Liver (tissue), 9 donors: Measurements from ENCODE around the gene ST6GALNAC3. TPM values are rescaled to one million over a fixed set of nuclear protein-coding genes. Genes with fewer than 3 reads are reported as not detected.

ENCODE experiments used
- DNase-seq: peaks from one replicate; pipeline ENCODE4 v3.0.0-alpha.2; 2017; ENCODE audit warnings: low spot score
- H3K27ac ChIP-seq, 2 donors: one replicate each; pipeline ENCODE4 v1.7.0; 2013; ENCODE audit warnings: inconsistent platforms in 2 of 2, low read length in 2 of 2, control low read depth in 1 of 2, low read depth in 1 of 2, mild to moderate bottlenecking in 1 of 2
- H3K27me3 ChIP-seq, 4 donors: one replicate each; pipeline versions ENCODE4 v1.6.1 to v1.7.0; 2013; ENCODE audit warnings: low read length in 3 of 4, inconsistent platforms in 1 of 4, mild to moderate bottlenecking in 1 of 4, moderate library complexity in 1 of 4; ENCODE audit not compliant: control insufficient read depth in 4 of 4, insufficient read depth in 4 of 4
- H3K36me3 ChIP-seq, 4 donors: one replicate each; pipeline versions ENCODE4 v1.6.1 to v1.7.0; 2013; ENCODE audit warnings: low read length in 3 of 4, mild to moderate bottlenecking in 3 of 4, low read depth in 1 of 4, moderate library complexity in 1 of 4; ENCODE audit not compliant: control insufficient read depth in 4 of 4, insufficient read depth in 3 of 4
- H3K4me1 ChIP-seq, 4 donors: one replicate each; pipeline versions ENCODE4 v1.6.1 to v1.7.0; 2013; ENCODE audit warnings: low read length in 3 of 4, mild to moderate bottlenecking in 3 of 4, moderate library complexity in 1 of 4; ENCODE audit not compliant: control insufficient read depth in 4 of 4, insufficient read depth in 4 of 4
- H3K4me3 ChIP-seq, 3 donors: one replicate each; pipeline versions ENCODE4 v1.6.1 to v1.7.0; 2013; ENCODE audit warnings: low read length in 3 of 3, control low read depth in 1 of 3, low read depth in 1 of 3, mild to moderate bottlenecking in 1 of 3
- H3K9ac ChIP-seq, 2 donors: one replicate each; pipeline ENCODE4 v1.7.0; 2013; ENCODE audit warnings: low read length in 2 of 2, mild to moderate bottlenecking in 2 of 2, moderate library complexity in 2 of 2, control low read depth in 1 of 2, low read depth in 1 of 2
- H3K9me3 ChIP-seq, 4 donors: one replicate each; pipeline versions ENCODE4 v1.6.1 to v1.7.0; 2013; ENCODE audit warnings: low read length in 3 of 4; ENCODE audit not compliant: control insufficient read depth in 4 of 4
- EGR1 ChIP-seq, 2 donors: IDR thresholded peaks; 2 replicates each; pipeline ENCODE4 v1.6.1; 2016 to 2018; ENCODE audit warnings: antibody characterized with exemption in 2 of 2, low read depth in 2 of 2
- FOXA1 ChIP-seq: IDR thresholded peaks from 2 replicates; pipeline ENCODE4 v1.6.1; 2016; ENCODE audit warnings: antibody characterized with exemption
- FOXA2 ChIP-seq: IDR thresholded peaks from 2 replicates; pipeline ENCODE4 v1.6.1; 2016; ENCODE audit warnings: antibody characterized with exemption
- HNF4A ChIP-seq, 2 donors: conservative IDR thresholded peaks; 2 replicates each; pipeline ENCODE4 v1.6.1; 2016; ENCODE audit warnings: antibody characterized with exemption in 2 of 2, mild to moderate bottlenecking in 2 of 2
- HNF4G ChIP-seq: IDR thresholded peaks from 2 replicates; pipeline ENCODE4 v1.6.1; 2016; ENCODE audit warnings: antibody characterized with exemption
- JUND ChIP-seq, 2 donors: IDR thresholded peaks; 2 replicates each; pipeline ENCODE4 v1.6.1; 2016; ENCODE audit warnings: antibody characterized with exemption in 2 of 2
- NR2F2 ChIP-seq: IDR thresholded peaks from 2 replicates; pipeline ENCODE4 v1.6.1; 2016; ENCODE audit warnings: antibody characterized with exemption
- RAD21 ChIP-seq, 2 donors: IDR thresholded peaks; 2 replicates each; pipeline ENCODE4 v1.6.1; 2016; ENCODE audit warnings: antibody characterized with exemption in 2 of 2, mild to moderate bottlenecking in 2 of 2
- REST ChIP-seq: IDR thresholded peaks from 2 replicates; pipeline ENCODE4 v1.6.1; 2016; ENCODE audit warnings: antibody characterized with exemption, mild to moderate bottlenecking
- RXRA ChIP-seq, 2 donors: IDR thresholded peaks; 2 replicates each; pipeline ENCODE4 v1.6.1; 2017 to 2018; ENCODE audit warnings: antibody characterized with exemption in 2 of 2, mild to moderate bottlenecking in 1 of 2
- SP1 ChIP-seq: IDR thresholded peaks from 2 replicates; pipeline ENCODE4 v1.6.1; 2018; ENCODE audit warnings: antibody characterized with exemption, mild to moderate bottlenecking
- TAF1 ChIP-seq: conservative IDR thresholded peaks from 2 replicates; pipeline ENCODE4 v1.6.1; 2016; ENCODE audit warnings: antibody characterized with exemption, mild to moderate bottlenecking
- WGBS: extraction: QIAGEN DNeasy Blood & Tissue Kit; methylation state at CpG from one replicate; pipeline ENCODE4 v1.1.7; 2013; 5-methylcytosine and 5-hydroxymethylcytosine counted together
- polyA plus RNA-seq, 2 donors: library from polyadenylated mRNA; stranded (reverse) in 1 of 2; unstranded in 1 of 2; fragments of 200-250 nt in 1 of 2; fragments of >200 nt in 1 of 2; fragmentation: Nextera tagmentation in 1 of 2; extraction: Ambion mirVana in 1 of 2; gene quantifications; one replicate each; pipeline versions ENCODE4 v1.2.1 to v1.2.3, GENCODE V29; 2013 to 2015
- total RNA-seq, 2 donors: library from RNA; depleted of rRNA; stranded (reverse); fragments of >200 nt; gene quantifications; one replicate each; pipeline ENCODE4 v1.2.3, GENCODE V29; 2014
- TF ChIP-seq, protein P1 (sequence below): IDR thresholded peaks from 2 replicates; pipeline ENCODE4 v1.6.1; 2016; ENCODE audit warnings: antibody characterized with exemption
- TF ChIP-seq, protein P2 (sequence below): IDR thresholded peaks from 2 replicates; pipeline ENCODE4 v1.6.1; 2016; ENCODE audit warnings: antibody characterized with exemption
- TF ChIP-seq, protein P3 (sequence below): IDR thresholded peaks from 2 replicates; pipeline ENCODE4 v1.6.1; 2016; ENCODE audit warnings: antibody characterized with exemption
- TF ChIP-seq, protein P4 (sequence below): fragments of 150-350 bp; IDR thresholded peaks from 2 replicates; pipeline ENCODE4 v1.5.1; 2017; ENCODE audit warnings: improper control_type of control experiment, low read depth, low read length; ENCODE audit not compliant: missing input control
- donor health status: healthy.
- donor health status: healthy.
- donor health status: healthy.
- donor health status: healthy.
- donor health status: healthy.

Gene ST6GALNAC3
- total and polyA plus RNA-seq, 4 donors: 1.2 to 5.0 (median 3.2) TPM

DNA sequence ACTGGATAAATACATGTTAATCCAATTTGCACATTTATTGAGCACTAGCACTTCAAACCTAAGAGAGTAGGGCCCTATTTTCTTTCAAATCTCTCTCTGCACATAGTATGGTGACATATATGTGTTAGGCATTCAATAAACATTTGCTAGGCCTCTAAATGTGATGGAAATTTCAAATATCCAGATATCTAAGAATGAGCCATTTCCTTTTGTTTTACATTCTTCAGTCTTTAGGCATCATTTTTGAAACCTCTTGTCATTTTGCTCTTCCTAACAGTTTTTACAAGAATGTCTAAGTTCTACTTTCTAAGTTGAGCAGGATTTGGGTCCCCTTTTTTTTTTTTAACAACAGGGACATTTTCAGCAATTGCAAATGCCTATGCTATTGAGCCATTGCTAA lies 397.0 kb downstream of the ST6GALNAC3 start:
- Histone ChIP-seq H3K27ac (no peak overlapping the region), H3K4me1 (no peaks in the 10 kb centered on the region), H3K9ac (no peak overlapping the region), H3K4me3 (no peak overlapping the region), H3K9me3 (no peaks in the 10 kb centered on the region), H3K36me3 (no peaks in the 10 kb centered on the region), H3K27me3 (no peaks in the 10 kb centered on the region)
- DNase-seq: no peak
- no peak for TF ChIP-seq NR2F2
- TF ChIP-seq, protein P1, sequence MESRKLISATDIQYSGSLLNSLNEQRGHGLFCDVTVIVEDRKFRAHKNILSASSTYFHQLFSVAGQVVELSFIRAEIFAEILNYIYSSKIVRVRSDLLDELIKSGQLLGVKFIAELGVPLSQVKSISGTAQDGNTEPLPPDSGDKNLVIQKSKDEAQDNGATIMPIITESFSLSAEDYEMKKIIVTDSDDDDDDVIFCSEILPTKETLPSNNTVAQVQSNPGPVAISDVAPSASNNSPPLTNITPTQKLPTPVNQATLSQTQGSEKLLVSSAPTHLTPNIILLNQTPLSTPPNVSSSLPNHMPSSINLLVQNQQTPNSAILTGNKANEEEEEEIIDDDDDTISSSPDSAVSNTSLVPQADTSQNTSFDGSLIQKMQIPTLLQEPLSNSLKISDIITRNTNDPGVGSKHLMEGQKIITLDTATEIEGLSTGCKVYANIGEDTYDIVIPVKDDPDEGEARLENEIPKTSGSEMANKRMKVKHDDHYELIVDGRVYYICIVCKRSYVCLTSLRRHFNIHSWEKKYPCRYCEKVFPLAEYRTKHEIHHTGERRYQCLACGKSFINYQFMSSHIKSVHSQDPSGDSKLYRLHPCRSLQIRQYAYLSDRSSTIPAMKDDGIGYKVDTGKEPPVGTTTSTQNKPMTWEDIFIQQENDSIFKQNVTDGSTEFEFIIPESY: no peak
- no peak for TF ChIP-seq RAD21 (IDR thresholded peaks at IDR 0.05)
- TF ChIP-seq, protein P2, sequence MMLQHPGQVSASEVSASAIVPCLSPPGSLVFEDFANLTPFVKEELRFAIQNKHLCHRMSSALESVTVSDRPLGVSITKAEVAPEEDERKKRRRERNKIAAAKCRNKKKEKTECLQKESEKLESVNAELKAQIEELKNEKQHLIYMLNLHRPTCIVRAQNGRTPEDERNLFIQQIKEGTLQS: no peak
- TF ChIP-seq HNF4A (conservative IDR thresholded peaks at IDR 0.05): no peak
- TF ChIP-seq FOXA1: no peak
- TF ChIP-seq TAF1: no peak
- TF ChIP-seq HNF4G: no peak
- TF ChIP-seq REST: no peak
- TF ChIP-seq JUND (IDR thresholded peaks at IDR 0.05): no peak

- no peak for DNase-seq
- H3K4me3 ChIP-seq: no peak overlapping the region
- 57% methylated on average over 1 of the region's 1 CpG for WGBS
Observed at GRCh38 chr1:76473591-76473990, 399.0 kb downstream of the ST6GALNAC3 start.

More at GRCh38 chr1:76473591-76473990, 399.0 kb downstream of the ST6GALNAC3 start:
- Histone ChIP-seq H3K27ac (no peak overlapping the region), H3K4me1 (no peaks in the 10 kb centered on the region), H3K27me3 (no peaks in the 10 kb centered on the region), H3K36me3 (no peaks in the 10 kb centered on the region), H3K9me3 (no peaks in the 10 kb centered on the region), H3K9ac (no peak overlapping the region)
- TF ChIP-seq REST: no peak
- no peak for TF ChIP-seq HNF4G
- TF ChIP-seq JUND (IDR thresholded peaks at IDR 0.05): no peak
- no peak for TF ChIP-seq FOXA2
- no peak for TF ChIP-seq RXRA (IDR thresholded peaks at IDR 0.05)
- no peak for TF ChIP-seq HNF4A (conservative IDR thresholded peaks at IDR 0.05)
- TF ChIP-seq, protein P3, sequence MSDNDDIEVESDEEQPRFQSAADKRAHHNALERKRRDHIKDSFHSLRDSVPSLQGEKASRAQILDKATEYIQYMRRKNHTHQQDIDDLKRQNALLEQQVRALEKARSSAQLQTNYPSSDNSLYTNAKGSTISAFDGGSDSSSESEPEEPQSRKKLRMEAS: no peak
- no peak for TF ChIP-seq EGR1 (IDR thresholded peaks at IDR 0.05; ENCODE audit: low read depth in 2 of 2)
- TF ChIP-seq, protein P4, sequence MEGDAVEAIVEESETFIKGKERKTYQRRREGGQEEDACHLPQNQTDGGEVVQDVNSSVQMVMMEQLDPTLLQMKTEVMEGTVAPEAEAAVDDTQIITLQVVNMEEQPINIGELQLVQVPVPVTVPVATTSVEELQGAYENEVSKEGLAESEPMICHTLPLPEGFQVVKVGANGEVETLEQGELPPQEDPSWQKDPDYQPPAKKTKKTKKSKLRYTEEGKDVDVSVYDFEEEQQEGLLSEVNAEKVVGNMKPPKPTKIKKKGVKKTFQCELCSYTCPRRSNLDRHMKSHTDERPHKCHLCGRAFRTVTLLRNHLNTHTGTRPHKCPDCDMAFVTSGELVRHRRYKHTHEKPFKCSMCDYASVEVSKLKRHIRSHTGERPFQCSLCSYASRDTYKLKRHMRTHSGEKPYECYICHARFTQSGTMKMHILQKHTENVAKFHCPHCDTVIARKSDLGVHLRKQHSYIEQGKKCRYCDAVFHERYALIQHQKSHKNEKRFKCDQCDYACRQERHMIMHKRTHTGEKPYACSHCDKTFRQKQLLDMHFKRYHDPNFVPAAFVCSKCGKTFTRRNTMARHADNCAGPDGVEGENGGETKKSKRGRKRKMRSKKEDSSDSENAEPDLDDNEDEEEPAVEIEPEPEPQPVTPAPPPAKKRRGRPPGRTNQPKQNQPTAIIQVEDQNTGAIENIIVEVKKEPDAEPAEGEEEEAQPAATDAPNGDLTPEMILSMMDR: no peak
- no peak for TF ChIP-seq RAD21 (IDR thresholded peaks at IDR 0.05)
- TF ChIP-seq SP1: no peak
